Measurements from ENCODE around the gene SH3GL3.

DNA sequence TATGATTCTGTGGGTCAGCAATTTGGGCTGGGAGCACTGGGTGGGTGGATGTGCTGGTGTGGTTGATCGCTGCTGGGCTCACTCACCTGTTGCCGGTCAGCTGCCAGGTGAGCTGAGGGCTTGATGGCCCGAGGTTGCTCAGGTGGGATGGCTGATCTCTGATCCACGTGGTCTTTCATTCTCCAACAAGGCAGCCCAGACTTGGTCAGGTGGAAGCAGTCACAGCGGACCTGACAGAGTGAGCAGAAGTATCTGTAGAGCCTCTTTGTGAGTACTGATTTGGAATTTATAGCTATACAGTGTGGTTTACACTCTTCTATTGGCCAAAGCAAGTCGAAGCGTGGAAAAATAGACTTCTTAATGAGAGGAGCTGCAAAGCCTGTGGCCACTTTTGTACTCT lies 109.6 kb downstream of the SH3GL3 start:
- TF ChIP-seq CTCF (IDR thresholded peaks at IDR 0.05) (no peak), RCOR1 (IDR thresholded peaks at IDR 0.05; ENCODE audit: low read length) (no peak), EP300 (IDR thresholded peaks at IDR 0.05; ENCODE audit: borderline replicate concordance in 1 of 2, low read depth in 1 of 2, low read length in 1 of 2) (no peak), CHD2 (IDR thresholded peaks at IDR 0.05; ENCODE audit: low read length, partially characterized antibody) (no peak), JUND (IDR thresholded peaks at IDR 0.05) (no peak), ELF1 (IDR thresholded peaks at IDR 0.05) (no peak), EZH2phosphoT487 (IDR thresholded peaks at IDR 0.05; ENCODE audit: borderline replicate concordance, low read depth) (no peak), POLR2AphosphoS5 (IDR thresholded peaks at IDR 0.05; ENCODE audit: low read depth, low read length) (no peak), MXI1 (IDR thresholded peaks at IDR 0.05; ENCODE audit: low read depth, low read length) (no peak), SIN3A (IDR thresholded peaks at IDR 0.05; ENCODE audit: borderline replicate concordance, low read depth, low read length) (no peak), FOXM1 (IDR thresholded peaks at IDR 0.05; ENCODE audit: low read depth) (no peak), FOXJ3 (CRISPR knock-in tag; IDR thresholded peaks at IDR 0.05) (no peak)
- TF ChIP-seq, protein P1, sequence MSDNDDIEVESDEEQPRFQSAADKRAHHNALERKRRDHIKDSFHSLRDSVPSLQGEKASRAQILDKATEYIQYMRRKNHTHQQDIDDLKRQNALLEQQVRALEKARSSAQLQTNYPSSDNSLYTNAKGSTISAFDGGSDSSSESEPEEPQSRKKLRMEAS (IDR thresholded peaks at IDR 0.05; ENCODE audit: low read depth) = no peak

Data from SK-N-SH (cell line).